Astrocyte of the spinal cord (primary cell): ENCODE data around the gene KIF1A.

Experiments
- DNase-seq: peaks from one replicate; pipeline ENCODE4 v3.0.0; 2011; ENCODE audit warnings: low read depth, low spot score
- H3K4me3 ChIP-seq: 2 replicates; pipeline ENCODE4 v1.5.1; 2011; ENCODE audit warnings: low read depth, mild to moderate bottlenecking, low read length, moderate library complexity
- CTCF ChIP-seq: IDR thresholded peaks from 2 replicates; pipeline ENCODE4 v1.5.1; 2012; ENCODE audit warnings: low read depth, mild to moderate bottlenecking, low read length, inconsistent platforms
- in situ Hi-C: cut with HindIII; loops from 2 replicates; pipeline ENCODE4 v1.10.0; 2017; ENCODE audit warnings: low sequenced_read_pairs

The KIF1A gene

GRCh38 chr2:240861547-240861946, 41.5 kb upstream of the KIF1A start:
- H3K4me3 ChIP-seq, result no peak overlapping the region
- no peak for DNase-seq
- in situ Hi-C loops, result no loop called here

GRCh38 chr2:240858871-240859270, 38.9 kb upstream of the KIF1A start:
- DNase-seq, result no peak
- no peak overlapping the region for H3K4me3 ChIP-seq
- in situ Hi-C loops, result no loop called here
- TF ChIP-seq CTCF, result no peak

More at GRCh38 chr2:240861547-240861946, 41.5 kb upstream of the KIF1A start:
- TF ChIP-seq CTCF, result no peak

- in situ Hi-C loops, result no loop called here
- TF ChIP-seq CTCF, result no peak
- DNase-seq, result no peak
- H3K4me3 ChIP-seq, result no peak overlapping the region
Observed at GRCh38 chr2:240858321-240858720, 38.3 kb upstream of the KIF1A start.

GRCh38 chr2:240857039-240858008, 37.3 kb upstream of the KIF1A start:
- no peak for TF ChIP-seq CTCF
- in situ Hi-C loops, result no loop called here

GRCh38 chr2:240856151-240856980, 36.3 kb upstream of the KIF1A start:
- in situ Hi-C loops, result no loop called here
- DNase-seq, result no peak
- H3K4me3 ChIP-seq, result no peak overlapping the region
- peak; percentile 25 for TF ChIP-seq CTCF

More at GRCh38 chr2:240857039-240858008, 37.3 kb upstream of the KIF1A start:
- H3K4me3 ChIP-seq, result no peak overlapping the region
- DNase-seq, result no peak

GRCh38 chr2:240855670-240856069, 35.7 kb upstream of the KIF1A start:
- no peak for DNase-seq
- in situ Hi-C loops, result no loop called here
- no peak overlapping the region for H3K4me3 ChIP-seq
- no peak for TF ChIP-seq CTCF
